T-helper 2 cell (primary cell): ENCODE measurements around the gene HEPN1.
"Not testable (repeated sequence)": the region's sequence is repeated elsewhere in the genome, so short reads cannot be mapped to it uniquely, and the experiment has no call there.

Experiments
- DNase-seq, 5 experiments: peaks; one replicate each; pipeline versions ENCODE4 v3.0.0 to v3.0.0-alpha.2; 2012 to 2022

The HEPN1 gene

GRCh38 chr11:124944565-124944964 is 25.5 kb downstream of the HEPN1 start:
- DNase-seq = no peak

- DNase-seq = no peak
Observed at GRCh38 chr11:124945826-124946225, 26.8 kb downstream of the HEPN1 start.

GRCh38 chr11:124946735-124947141 is 27.7 kb downstream of the HEPN1 start:
- no peak for DNase-seq

- peak in 2 of 5 experiments; percentile 19 to 86 for DNase-seq
Observed at GRCh38 chr11:124950601-124951330, 31.7 kb downstream of the HEPN1 start.

DNA sequence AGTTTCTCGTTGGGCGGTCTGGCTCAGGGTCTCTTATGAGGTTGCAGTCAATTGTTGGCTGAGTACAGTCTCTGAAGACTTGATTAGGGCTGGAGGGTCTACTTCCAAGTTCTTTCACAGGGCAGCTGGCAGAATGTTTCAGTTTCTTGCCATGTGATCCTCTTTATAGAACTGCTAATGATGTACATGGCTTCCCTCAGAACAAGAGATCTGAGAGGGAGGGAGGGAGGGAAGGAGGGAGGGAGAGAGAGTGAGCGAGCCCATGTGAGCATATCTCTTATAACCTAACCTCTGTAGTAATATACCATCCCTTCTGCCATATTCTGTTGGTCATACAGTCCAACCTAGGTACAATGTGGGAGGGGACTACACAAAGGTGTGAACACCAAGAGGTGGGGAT is 32.3 kb downstream of the HEPN1 start:
- DNase-seq = no peak

DNA sequence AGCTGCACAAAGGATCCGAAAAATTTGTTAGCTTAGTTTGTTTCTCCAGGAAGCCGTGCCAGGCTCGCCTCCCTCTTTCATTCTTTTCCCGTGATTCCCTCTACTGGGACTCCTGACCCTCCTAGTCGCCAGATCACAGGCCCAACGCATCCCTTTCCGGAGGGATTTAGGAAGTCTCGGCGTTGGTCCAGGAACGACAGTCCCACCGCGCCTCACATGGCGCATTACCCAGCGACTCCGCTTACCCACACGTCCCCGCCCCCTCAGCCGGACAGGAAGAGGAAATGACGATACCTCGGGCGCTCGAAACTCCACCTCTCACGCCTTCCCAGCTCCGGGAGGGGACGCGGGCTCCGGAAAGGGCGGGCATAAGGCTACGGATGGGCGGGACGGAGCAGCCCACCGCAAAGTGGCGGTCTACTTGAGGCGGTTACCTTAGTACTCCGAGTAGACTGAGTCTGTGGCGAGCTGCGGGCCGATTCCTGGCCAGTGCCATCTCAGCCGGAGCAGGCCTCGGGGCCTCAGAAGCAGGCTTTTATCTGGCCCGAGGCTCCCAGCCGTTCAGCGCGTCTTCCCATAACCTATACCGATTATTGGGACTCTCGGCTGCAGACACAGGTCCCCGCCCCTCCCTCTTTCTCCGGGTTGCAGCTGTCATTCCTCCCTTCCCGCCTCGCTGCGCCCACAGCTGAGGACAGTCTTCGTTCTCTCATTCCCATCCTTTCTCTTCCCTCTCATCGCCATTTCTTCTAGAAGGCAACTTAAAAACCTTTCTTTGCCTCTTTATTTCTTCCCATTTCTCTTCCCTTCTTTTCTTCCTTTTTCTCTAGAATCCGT is 34.9 kb downstream of the HEPN1 start, which contains the start of gene CCDC15:
Gene CCDC15 (plus strand): TSS at position 450 of the 837 bp plus-strand sequence. CDS start 531 bp downstream, outside the sequence.
- peak; percentile 81 to 98 (median 93) for DNase-seq

- no peak for DNase-seq
Observed at GRCh38 chr11:124954590-124954955, 35.5 kb downstream of the HEPN1 start.

- DNase-seq = no peak
Observed at GRCh38 chr11:124955035-124955434, 36.0 kb downstream of the HEPN1 start.

DNA sequence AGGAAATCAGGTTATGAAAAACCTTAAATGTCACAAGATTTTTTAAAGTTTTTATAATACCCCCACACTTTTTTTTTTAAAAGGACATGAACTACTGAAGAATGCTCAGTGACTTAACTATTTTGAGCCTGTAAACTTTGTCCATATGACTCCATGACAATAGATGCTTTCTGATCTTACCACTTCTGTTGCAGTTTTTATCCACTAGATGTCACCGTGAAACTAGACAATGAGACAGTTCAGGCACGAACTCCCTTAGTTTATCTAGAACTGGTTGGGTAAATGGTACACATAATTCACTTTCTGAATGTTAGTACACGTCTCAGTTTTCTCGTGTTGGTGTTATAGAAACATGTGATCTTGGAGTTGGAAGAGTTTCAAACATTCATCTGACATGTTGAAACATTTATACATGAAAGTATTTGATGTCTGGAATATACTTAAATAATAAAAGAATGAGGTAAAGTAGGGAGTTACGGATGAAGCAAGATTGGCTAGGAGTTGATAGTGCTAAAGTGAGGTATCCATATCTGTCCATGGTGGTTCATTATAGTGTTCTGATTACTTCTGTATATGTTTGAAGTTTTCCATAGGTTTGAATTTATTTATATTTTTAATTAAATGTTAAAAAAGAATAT is 43.0 kb downstream of the HEPN1 start:
- DNase-seq = peak in 2 of 5 experiments; percentile 31 to 78

- DNase-seq = not testable (repeated sequence)
Observed at GRCh38 chr11:124968197-124968596, 49.1 kb downstream of the HEPN1 start.
